Upper lobe of right lung (tissue), 1 donor: Measurements from ENCODE around the gene DAD1. TPM values are rescaled to one million over a fixed set of nuclear protein-coding genes. Genes with fewer than 3 reads are reported as not detected.
"Not testable (repeated sequence)": the region's sequence is repeated elsewhere in the genome, so short reads cannot be mapped to it uniquely, and the experiment has no call there.

Source experiments
- ATAC-seq: fragments of 200-7000 bp; cut with Tn5 transposase; one replicate; pipeline ENCODE4 v1.9.1; 2020; ENCODE audit warnings: mild to moderate bottlenecking, moderate library complexity
- DNase-seq: peaks from one replicate; pipeline ENCODE4 v3.0.0-alpha.2; 2020
- H3K27ac ChIP-seq: fragments of 200-600 bp; one replicate; pipeline ENCODE4 v1.8.0; 2022
- H3K27me3 ChIP-seq: fragments of 200-600 bp; one replicate; pipeline ENCODE4 v1.8.0; 2022; ENCODE audit warnings: mild to moderate bottlenecking
- H3K36me3 ChIP-seq: fragments of 200-600 bp; one replicate; pipeline ENCODE4 v1.8.0; 2022
- H3K4me1 ChIP-seq: fragments of 200-600 bp; one replicate; pipeline ENCODE4 v1.8.0; 2022
- H3K4me3 ChIP-seq: fragments of 200-600 bp; one replicate; pipeline ENCODE4 v1.8.0; 2022; ENCODE audit warnings: mild to moderate bottlenecking
- H3K9me3 ChIP-seq: fragments of 200-600 bp; one replicate; pipeline ENCODE4 v1.8.0; 2022
- intact Hi-C: fragments of 100-400 bp; cut with DNase I; formaldehyde crosslinking; loops from one replicate; pipeline ENCODE4 v1.11.0; 2022
- total RNA-seq: library from RNA; stranded (reverse); fragmentation: NEBNext Ultra II Directional; extraction: Animal tissue kit (Norgen Biotek cat#: 25700); gene quantifications from one replicate; pipeline ENCODE4 v1.2.1, GENCODE V29; 2021
- TF ChIP-seq, protein P1 (sequence below): fragments of 200-600 bp; IDR thresholded peaks from one replicate; pipeline ENCODE4 v1.8.0; 2022; ENCODE audit warnings: antibody characterized with exemption
- donor health status: DM: no; HTN: yes; CAD: no; lungs with severe emphysema.

DAD1 gene
- total RNA-seq, 1 donor from 2014 or later: 184 TPM

DNA sequence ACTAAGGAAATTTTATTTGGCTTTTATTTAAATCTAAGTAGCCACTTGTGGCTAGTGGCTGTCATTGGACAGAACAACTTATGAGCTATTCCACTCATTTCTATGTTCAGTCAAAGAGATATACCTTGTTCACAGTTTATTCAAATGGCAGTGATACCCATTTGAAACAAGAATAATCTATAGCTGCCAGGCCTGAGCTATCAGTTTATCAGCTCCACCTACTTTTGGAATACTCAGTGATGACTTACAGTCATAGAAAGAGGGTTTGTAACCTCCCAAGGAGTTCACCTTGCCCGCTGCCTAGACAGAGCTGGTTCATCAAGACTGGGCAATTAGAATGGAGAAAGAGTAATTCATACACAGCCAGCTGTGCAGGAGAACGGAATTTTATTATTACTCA, 4.6 kb upstream of the DAD1 start:
- DNase-seq (no peak), ATAC-seq (no peak)
- Histone ChIP-seq H3K27ac (no peak overlapping the region), H3K4me3 (no peak overlapping the region), H3K36me3 (no peaks in the 10 kb centered on the region), H3K4me1 (no peaks in the 10 kb centered on the region), H3K27me3 (no peaks in the 10 kb centered on the region), H3K9me3 (no peaks in the 10 kb centered on the region)
- TF ChIP-seq, protein P1, sequence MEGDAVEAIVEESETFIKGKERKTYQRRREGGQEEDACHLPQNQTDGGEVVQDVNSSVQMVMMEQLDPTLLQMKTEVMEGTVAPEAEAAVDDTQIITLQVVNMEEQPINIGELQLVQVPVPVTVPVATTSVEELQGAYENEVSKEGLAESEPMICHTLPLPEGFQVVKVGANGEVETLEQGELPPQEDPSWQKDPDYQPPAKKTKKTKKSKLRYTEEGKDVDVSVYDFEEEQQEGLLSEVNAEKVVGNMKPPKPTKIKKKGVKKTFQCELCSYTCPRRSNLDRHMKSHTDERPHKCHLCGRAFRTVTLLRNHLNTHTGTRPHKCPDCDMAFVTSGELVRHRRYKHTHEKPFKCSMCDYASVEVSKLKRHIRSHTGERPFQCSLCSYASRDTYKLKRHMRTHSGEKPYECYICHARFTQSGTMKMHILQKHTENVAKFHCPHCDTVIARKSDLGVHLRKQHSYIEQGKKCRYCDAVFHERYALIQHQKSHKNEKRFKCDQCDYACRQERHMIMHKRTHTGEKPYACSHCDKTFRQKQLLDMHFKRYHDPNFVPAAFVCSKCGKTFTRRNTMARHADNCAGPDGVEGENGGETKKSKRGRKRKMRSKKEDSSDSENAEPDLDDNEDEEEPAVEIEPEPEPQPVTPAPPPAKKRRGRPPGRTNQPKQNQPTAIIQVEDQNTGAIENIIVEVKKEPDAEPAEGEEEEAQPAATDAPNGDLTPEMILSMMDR: no peak
- intact Hi-C loops: no loop called here

DNA sequence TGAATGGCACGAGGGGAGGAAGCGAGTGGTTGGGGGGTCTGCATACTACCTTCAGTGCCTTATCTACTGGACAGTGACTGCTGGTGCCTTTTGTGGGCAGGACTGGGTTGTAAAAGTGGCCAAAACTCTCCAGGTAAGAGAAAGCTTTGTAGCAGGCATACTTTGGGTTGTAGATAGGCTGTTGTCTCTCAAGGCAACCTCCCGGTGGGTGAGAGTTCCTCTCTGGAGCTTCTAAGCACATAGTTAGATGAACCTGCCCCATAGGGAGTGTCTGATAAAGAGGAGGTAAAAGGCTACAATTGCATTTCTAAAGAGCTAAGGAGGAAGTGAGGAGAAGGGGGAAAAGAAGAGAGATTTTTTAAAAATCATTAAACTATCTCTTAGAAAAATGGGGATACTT, 4.2 kb upstream of the DAD1 start:
- TF ChIP-seq, protein P1: no peak
- H3K27ac ChIP-seq: no peak overlapping the region
- no peak for DNase-seq
- no peaks in the 10 kb centered on the region for H3K36me3 ChIP-seq
- intact Hi-C loops: no loop called here
- peaks cover 1% of the 10 kb centered on the region for H3K4me1 ChIP-seq
- H3K9me3 ChIP-seq: no peaks in the 10 kb centered on the region
- no peaks in the 10 kb centered on the region for H3K27me3 ChIP-seq
- H3K4me3 ChIP-seq: no peak overlapping the region
- no peak for ATAC-seq

DNA sequence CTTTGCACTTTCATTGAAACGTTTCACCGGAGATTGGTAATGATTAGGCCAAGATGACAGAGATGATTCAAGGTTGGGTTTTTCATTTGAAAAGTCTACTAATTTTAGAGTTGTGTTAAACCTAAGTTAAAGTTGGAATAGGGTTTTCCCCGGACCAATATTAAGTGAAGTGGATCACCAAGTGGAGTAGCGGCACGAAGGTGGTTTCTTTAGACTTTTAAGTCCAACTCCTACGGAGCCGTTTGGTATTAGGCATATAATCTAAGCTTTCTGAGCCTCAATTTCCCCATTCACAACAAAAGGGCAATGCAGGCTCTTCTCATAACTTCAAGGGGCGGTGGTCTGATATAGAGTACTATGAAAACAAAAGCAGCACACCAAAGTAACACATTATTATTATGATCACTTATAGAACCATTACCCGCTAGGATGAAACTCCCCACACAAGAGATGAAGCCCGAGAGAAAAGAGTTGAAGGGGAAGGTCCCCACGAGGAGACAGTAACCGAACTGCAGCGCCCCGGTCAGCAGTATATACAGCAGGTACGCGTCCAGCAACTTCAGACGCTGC, 413 bp downstream of the DAD1 start:
- TF ChIP-seq, protein P1: no peak
- no peaks in the 10 kb centered on the region for H3K36me3 ChIP-seq
- H3K27ac ChIP-seq: peak overlapping the region; percentile 99
- H3K4me3 ChIP-seq: peak overlapping the region; percentile 72
- no peaks in the 10 kb centered on the region for H3K9me3 ChIP-seq
- ATAC-seq (no peak), DNase-seq (no peak)
- H3K4me1 ChIP-seq: peaks cover 31% of the 10 kb centered on the region
- intact Hi-C loops: no loop called here
- H3K27me3 ChIP-seq: no peaks in the 10 kb centered on the region

DNA sequence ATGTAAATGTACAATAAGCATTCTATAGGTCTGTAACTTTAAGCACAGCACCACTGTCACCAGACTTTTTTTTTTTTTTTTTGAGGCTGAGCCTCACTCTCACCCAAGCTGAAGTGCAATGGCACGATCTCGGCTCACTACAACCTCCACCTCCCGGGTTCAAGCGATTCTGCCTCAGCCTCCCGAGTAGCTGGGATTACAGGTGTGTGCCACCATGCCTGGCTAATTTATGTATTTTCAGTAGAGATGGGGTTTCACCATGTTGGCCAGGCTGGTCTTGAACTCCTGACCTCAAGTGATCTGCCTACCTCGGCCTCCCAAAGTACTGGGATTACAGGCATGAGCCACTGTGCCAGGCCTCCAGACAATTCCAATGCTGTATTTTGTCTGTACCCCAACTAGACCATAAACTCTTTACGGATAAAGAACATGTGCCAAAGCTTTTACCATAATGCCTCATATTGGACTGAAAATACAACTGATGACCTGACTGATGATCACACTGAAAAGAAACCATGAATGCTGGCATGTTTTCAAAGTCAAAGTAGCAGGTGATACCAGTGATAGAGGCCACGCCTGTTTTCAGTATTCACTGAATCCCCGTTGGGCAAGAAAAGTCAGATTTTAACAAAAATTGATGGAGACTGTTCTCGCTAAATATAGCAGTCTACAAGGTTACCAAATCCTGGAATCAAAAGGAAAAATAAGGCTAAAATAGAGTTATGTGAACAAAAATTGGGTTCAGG, 1.2 kb downstream of the DAD1 start:
- H3K9me3 ChIP-seq, H3K27me3 ChIP-seq, intact Hi-C loops, DNase-seq, ATAC-seq, H3K36me3 ChIP-seq: not testable (repeated sequence)
- peak overlapping the region; percentile 72 for H3K4me3 ChIP-seq
- peaks cover 38% of the 10 kb centered on the region for H3K4me1 ChIP-seq
- H3K27ac ChIP-seq: peak overlapping the region; percentile 99

DNA sequence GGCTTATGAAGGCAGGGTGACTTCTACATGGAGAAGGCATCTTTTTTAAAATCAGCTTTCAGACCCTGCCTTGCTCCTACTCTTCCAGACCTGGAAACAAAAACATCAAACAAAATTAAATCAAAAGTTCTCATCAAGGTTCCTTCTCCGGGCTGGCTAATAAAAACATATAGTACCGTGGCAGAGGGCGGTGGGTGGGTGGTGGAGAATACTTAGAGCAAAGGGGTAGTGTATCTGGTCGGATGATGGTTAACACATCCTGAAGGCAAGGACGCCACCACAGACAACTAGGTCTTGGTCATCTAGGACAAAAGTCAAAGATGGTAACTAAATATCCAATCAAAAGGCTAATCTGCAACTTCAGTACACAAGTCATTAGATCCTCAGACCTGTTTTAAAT, 1.8 kb downstream of the DAD1 start:
- Histone ChIP-seq H3K9me3 (no peaks in the 10 kb centered on the region), H3K27ac (peak overlapping the region; percentile 44), H3K4me1 (peaks cover 38% of the 10 kb centered on the region), H3K27me3 (no peaks in the 10 kb centered on the region), H3K4me3 (no peak overlapping the region), H3K36me3 (no peaks in the 10 kb centered on the region)
- intact Hi-C loops: no loop called here
- ATAC-seq (no peak), DNase-seq (no peak)
- TF ChIP-seq, protein P1: no peak

DNA sequence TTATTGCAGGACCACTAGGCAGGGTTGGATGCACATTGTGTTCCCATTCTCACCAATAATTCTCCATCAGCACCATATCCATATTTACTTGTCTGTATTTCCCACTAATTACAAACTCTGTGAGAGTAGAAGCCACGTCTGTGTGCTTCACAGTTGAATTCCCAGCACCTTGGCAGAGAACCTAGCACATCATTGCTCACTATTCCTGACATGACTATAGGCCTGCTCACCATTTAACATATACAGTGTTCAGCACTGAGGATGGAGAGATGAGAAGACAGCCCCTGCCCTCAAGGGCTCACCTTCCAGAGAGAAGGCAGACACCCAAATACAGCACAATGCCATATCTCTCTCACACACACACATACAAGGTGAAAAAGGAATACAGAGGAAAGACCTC, 5.0 kb downstream of the DAD1 start:
- H3K36me3 ChIP-seq: no peaks in the 10 kb centered on the region
- H3K4me1 ChIP-seq: peaks cover 38% of the 10 kb centered on the region
- intact Hi-C loops: no loop called here
- DNase-seq (no peak), ATAC-seq (no peak)
- no peaks in the 10 kb centered on the region for H3K9me3 ChIP-seq
- no peaks in the 10 kb centered on the region for H3K27me3 ChIP-seq
- no peak overlapping the region for H3K4me3 ChIP-seq
- H3K27ac ChIP-seq: no peak overlapping the region
- TF ChIP-seq, protein P1: no peak
